ENCODE results near the gene TFRC. TPM values are rescaled to one million over a fixed set of nuclear protein-coding genes. Genes with fewer than 3 reads are reported as not detected.
"Not testable (repeated sequence)": the region's sequence is repeated elsewhere in the genome, so short reads cannot be mapped to it uniquely, and the experiment has no call there.

Gene TFRC
- total RNA-seq, 6 donors from 2014 or later = 66.0 to 323 (median 234) TPM

DNA sequence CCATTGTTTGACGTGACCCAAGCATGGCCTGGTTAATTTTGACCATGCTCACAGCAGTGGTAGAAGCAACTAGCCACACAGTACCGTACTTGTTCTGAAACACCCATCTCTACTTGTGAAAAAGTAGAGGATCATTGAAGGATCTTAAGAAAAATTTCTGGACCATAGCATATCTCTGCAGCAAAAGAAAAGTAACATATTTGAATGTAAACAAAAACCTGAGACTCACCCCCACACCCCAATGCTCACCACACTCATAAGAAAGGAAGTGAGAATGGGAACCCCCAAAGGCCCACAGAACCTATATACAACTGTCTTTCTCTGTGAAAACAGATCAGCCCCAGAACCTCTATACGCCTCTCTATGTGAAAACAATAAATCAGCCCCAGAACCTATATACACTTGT lies 33.8 kb upstream of the TFRC start:
- no peak for ATAC-seq (ENCODE audit: low FRiP score in 2 of 2)
- Histone ChIP-seq H3K9me3 (no peaks in the 10 kb centered on the region), H3K27me3 (no peaks in the 10 kb centered on the region), H3K4me3 (no peak overlapping the region), H3K27ac (no peak overlapping the region), H3K4me1 (peaks cover 0 to 7% (median 6%) of the 10 kb centered on the region in 4 donors), H3K36me3 (no peaks in the 10 kb centered on the region)
- WGBS, 2 donors = 85 to 86% methylated on average over 3 of the region's 3 CpGs
- TF ChIP-seq POLR2AphosphoS5 (IDR thresholded peaks at IDR 0.05) (no peak), CTCF (IDR thresholded peaks at IDR 0.05) (no peak), POLR2A (IDR thresholded peaks at IDR 0.05) (no peak), EP300 (IDR thresholded peaks at IDR 0.05) (no peak)
- DNase-seq = no peak

- Histone ChIP-seq H3K4me1 (no peaks in the 10 kb centered on the region), H3K4me3 (no peak overlapping the region), H3K27ac (peak overlapping the region in 1 of 4 donors; percentile 52), H3K36me3 (no peaks in the 10 kb centered on the region), H3K27me3 (no peaks in the 10 kb centered on the region), H3K9me3 (no peaks in the 10 kb centered on the region)
- DNase-seq (no peak), ATAC-seq (ENCODE audit: low FRiP score in 2 of 2) (peak; percentile 40 to 53)
- TF ChIP-seq EP300 (IDR thresholded peaks at IDR 0.05) = no peak
- TF ChIP-seq POLR2A (IDR thresholded peaks at IDR 0.05) = no peak
- no peak for TF ChIP-seq CTCF (IDR thresholded peaks at IDR 0.05)
- no peak for TF ChIP-seq POLR2AphosphoS5 (IDR thresholded peaks at IDR 0.05)
- 49 to 62% methylated on average over 7 of the region's 7 CpGs for WGBS, 2 donors
Measured at GRCh38 chr3:196111939-196112386, 30.1 kb upstream of the TFRC start.

- H3K4me3 ChIP-seq = no peak overlapping the region
- H3K36me3 ChIP-seq = no peaks in the 10 kb centered on the region
- no peak for ATAC-seq (ENCODE audit: low FRiP score in 2 of 2)
- H3K27ac ChIP-seq = no peak overlapping the region
- WGBS, 2 donors = 66 to 72% methylated on average over 13 of the region's 13 CpGs
- H3K27me3 ChIP-seq = no peaks in the 10 kb centered on the region
- no peak for DNase-seq
- TF ChIP-seq CTCF (IDR thresholded peaks at IDR 0.05) (no peak), EP300 (IDR thresholded peaks at IDR 0.05) (no peak), POLR2AphosphoS5 (IDR thresholded peaks at IDR 0.05) (no peak), POLR2A (IDR thresholded peaks at IDR 0.05) (no peak)
- H3K9me3 ChIP-seq = no peaks in the 10 kb centered on the region
- no peaks in the 10 kb centered on the region for H3K4me1 ChIP-seq
Measured at GRCh38 chr3:196108075-196108743, 26.3 kb upstream of the TFRC start.

DNA sequence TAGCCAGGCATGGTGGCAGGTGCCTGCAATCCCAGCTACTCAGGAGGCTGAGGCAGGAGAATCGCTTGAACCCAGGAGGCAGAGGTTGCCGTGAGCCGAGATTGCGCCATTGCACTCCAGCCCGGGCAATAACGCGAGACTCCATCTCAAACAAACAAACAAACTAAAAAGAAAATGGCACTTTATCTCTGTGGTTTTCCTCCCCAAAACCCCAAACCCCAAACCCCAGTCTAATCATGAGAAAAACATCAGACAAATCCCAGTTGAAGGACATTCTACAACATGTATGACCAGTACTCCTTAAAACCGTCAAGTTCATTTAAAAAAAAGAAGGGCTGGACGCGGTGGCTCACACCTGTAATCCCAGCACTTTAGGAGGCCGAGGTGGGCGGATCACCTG lies 22.8 kb upstream of the TFRC start:
- H3K4me3 ChIP-seq; H3K9me3 ChIP-seq; H3K27me3 ChIP-seq; H3K27ac ChIP-seq; ATAC-seq (ENCODE audit: low FRiP score in 2 of 2); H3K4me1 ChIP-seq; DNase-seq; H3K36me3 ChIP-seq: not testable (repeated sequence)
- 77 to 91% methylated on average over 12 of the region's 12 CpGs for WGBS, 2 donors

DNA sequence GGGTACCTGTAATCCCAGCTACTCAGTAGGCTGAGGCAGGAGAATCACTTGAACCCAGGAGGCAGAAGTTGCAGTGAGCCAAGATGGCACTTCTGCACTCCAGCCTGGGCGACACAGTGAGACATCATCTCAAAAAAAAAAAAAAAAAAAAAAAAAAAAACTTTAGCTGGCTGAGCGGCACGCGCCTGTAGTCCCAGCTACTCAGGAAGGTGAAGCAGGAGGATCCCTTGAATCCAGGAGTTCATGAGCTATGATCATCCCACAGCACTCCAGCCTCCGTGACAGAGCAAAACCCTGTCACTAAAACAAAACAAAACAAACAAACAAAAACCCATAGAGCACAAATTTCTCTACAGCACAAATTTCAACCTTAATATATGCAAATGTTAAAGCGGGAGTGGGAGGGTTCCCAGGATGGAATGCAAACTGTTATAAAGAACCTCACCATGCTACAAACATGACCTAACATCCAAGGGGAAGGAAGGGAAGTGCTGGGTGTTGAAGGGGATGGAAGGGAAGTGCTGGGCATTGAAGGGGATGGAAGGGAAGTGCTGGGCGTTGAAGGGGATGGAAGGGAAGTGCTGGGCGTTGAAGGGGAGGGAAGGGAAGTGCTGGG lies 16.6 kb upstream of the TFRC start:
- 38 to 55% methylated on average over 7 to 8 of the region's 8 CpGs for WGBS, 2 donors
- not testable (repeated sequence) for H3K36me3 ChIP-seq; H3K9me3 ChIP-seq; H3K4me1 ChIP-seq; DNase-seq; H3K27ac ChIP-seq; H3K27me3 ChIP-seq; ATAC-seq (ENCODE audit: low FRiP score in 2 of 2); H3K4me3 ChIP-seq

Data from upper lobe of left lung (tissue), 6 donors.